Hepatic stellate cell (primary cell): ENCODE measurements around the gene CEACAM3.

Source experiments
- DNase-seq: peaks from one replicate; pipeline ENCODE4 v3.0.0; 2011; ENCODE audit warnings: low spot score

The CEACAM3 gene

DNA sequence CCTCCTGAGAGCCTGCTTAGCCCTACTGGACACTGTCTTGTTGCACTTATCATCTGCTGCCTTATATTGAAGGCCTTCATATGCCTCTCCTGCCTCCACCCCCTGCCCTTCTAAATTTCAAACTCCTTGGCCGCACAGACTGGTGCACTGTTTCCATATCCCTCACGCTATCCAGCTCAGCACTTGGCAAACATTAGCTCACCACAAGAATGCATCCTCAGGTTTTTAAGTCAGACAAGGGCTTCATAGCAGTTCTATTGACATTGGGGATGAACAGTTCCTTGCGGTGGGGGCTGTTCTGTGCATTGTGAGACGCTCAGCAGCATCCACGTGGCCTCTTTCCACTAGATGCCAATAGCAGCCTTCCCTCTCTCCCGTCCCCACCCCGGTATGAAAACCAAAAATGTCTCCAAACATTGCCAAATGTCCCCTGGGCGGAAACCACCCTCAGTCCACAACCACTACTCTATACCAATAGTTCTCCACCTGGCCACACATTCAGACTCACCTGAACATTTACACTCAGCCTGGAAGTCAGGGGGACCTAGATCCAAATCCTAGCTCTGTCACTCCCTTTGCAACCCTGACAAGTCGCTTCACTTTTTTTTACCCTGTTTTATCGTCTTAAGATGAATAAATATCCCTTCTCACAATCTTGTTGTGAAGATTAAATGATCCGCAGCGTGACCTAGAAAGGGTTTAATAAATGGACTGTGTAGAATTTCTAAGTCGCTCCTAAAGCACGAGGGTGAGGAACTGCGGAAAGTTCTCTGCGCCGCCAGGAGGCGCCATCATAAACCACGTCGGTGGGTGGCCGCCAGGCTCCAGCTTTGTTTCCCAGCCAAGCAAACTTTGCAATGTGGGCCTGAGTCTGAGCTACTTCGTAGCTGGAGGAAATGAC lies 3.6 kb upstream of the CEACAM3 start:
- DNase-seq, result peak; percentile 27

DNA sequence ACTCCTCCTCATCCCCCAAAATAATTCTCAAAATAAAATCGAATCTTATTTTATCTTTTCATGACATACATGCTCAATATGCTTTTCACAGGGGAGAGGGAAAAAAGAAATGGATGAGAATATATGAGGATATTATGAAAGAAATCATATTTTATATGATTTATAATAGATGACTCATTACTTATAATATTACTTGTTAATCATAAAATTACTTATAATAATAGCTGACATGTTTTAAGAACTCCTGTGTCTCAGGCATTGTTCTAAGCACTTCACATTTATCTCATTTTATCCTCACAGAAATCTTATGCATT lies 3.0 kb upstream of the CEACAM3 start:
- no peak for DNase-seq

DNA sequence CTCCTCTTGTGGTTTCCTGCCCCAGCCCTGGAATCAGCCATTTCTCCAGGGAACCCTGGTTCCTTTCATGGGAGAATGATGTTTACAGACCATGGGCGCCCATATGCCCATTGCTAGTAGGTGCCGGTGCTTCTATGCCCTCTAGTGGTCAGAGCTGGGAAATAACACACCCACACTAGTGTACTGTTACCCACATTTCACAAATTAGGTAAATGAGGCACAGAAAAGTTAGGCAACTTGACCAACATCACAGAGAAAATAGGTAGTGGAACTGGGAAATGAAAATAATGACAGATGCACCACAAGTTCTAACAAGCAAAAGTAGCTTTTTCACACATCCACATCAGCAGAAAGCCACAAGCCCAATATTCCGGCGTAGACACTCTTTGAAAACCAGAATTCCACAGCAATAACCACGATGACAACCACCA lies 1.3 kb upstream of the CEACAM3 start:
- no peak for DNase-seq

DNA sequence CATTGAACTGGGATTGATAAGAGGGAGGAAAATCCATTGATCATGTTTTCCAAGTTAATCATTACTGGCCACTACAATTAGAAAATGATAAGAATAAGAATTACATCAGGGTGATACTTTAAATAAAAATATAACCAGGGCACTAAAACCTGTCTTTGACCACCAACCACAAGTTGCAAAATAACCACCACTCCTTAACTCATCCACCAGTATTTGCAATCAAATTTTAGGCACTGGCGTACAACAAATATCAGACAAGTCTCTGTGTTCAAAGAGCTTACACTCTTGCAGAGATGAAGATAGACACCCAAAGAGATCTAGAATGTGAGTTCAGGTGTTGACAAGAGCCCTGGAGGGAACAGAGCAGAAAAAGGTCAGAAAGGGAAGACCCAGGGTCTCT lies 514 bp downstream of the CEACAM3 start:
- no peak for DNase-seq

DNA sequence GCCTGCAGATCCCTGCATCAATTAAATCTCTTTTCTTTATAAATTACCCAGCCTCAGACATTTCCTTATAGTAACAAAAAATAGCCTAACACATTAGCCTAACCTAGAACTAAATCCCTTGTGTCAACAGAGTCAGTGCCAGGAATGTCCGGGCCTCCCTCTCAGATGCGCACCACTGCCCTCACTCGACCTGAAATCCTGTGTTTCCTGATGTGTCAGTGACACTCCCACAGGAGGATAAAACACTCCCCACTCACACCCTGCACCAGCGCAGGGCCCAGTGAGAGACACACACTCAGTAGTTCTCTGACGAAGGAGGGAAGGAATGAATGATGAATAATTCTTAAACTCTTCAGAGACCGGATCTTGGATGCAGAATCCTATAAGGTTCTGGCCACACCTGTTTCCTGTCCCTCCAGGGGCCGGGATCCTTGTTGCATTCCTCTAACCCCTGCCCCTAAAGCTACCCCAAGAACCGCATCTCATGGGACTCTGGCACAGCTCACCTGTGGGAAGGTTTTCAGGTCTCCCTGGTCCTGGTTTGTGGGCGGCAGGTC lies 3.1 kb downstream of the CEACAM3 start:
- DNase-seq, result no peak

DNA sequence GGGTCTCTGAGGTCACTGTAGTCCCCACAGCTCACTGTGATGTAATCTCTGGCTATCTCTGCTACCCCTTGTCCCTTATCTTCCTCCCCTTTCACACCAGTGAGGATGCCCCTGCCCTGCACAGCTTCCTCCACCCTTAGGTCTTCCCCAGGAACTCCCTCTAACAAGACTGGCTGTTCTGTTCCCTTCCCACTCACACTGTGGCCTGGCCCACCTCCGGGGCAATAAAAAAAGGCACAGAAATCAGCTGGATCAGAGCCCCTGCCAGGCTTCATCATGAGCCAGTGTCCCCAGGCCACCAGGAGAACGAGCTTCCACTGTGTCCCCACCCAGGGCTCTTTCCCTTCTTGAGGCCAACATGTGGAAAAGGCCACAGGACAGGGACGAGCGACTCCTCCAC lies 4.6 kb downstream of the CEACAM3 start:
- no peak for DNase-seq

DNA sequence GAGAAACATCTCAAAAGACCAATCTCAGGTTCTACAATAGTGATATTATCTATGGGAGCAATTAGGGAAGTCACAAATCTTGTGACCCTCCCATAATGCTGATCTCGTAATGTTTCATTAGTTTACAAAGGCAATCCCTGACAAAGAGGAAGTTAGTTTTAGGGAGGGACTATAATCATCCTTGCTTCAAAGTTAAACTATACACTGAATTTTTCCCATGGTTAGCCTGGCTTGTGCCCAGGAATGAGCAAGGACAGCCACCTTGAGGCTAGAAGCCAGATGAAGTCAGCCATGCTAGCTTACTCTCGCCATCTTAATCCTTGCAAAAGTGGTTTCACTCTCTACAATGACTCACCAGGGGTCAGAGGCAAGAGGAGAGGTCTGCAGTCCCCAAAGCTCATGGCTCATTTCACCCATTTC lies 5.4 kb downstream of the CEACAM3 start:
- DNase-seq, result no peak

DNA sequence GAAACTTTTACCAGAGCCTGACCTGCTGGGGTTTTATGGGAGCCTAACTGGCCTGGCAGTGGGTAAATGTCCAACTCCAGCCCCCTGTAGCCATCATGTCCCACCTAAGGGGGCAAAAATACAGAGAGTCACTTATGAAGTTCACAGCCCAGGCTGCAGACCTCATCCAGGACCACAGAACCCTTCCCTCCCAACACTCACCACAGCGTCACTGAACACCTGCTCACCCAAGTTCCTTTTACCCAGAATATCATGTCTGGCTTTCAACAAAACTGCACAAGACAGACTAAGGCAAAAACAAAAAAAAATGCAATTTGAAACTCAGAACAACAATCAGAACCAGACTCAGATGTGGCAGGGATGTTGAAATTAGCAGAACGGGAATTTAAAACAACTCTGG lies 6.4 kb downstream of the CEACAM3 start:
- DNase-seq, result no peak

DNA sequence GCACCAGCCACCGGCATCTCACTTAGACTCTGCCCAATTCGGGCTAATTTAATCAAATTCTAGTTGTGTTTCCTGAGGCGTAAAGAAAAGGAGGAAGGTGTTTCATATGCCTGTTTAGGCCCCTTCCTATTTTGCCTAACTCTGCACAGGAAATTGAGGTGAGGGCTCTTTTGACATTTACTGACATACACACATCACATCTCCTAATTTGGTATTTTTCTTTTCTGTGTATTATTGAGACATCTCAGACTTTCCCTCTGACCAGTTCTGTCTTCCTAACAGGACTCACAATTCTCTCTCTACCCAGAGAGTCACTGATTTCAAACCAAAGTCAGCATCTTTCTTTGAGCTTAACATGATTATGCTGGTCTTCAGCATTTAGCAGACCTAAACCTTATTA lies 7.9 kb downstream of the CEACAM3 start:
- no peak for DNase-seq

DNA sequence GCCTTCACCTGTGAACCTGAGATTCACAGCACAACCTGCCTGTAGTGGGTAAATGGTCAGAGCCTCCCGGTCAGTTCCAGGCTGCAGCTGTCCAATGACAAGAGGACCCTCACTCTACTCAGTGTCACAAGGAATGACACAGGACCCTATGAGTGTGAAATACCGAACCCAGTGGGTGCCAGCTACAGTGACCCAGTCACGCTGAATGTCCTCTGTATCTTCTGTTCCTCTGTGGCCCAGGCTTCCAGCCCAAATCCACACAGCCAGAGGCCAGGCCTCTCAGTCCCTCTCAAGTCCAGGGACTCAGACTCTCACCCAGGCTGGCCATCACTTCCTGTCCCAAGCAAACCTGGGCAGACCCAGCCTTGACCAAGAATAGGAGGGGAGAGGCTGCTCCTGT lies 10.8 kb downstream of the CEACAM3 start:
- no peak for DNase-seq

DNA sequence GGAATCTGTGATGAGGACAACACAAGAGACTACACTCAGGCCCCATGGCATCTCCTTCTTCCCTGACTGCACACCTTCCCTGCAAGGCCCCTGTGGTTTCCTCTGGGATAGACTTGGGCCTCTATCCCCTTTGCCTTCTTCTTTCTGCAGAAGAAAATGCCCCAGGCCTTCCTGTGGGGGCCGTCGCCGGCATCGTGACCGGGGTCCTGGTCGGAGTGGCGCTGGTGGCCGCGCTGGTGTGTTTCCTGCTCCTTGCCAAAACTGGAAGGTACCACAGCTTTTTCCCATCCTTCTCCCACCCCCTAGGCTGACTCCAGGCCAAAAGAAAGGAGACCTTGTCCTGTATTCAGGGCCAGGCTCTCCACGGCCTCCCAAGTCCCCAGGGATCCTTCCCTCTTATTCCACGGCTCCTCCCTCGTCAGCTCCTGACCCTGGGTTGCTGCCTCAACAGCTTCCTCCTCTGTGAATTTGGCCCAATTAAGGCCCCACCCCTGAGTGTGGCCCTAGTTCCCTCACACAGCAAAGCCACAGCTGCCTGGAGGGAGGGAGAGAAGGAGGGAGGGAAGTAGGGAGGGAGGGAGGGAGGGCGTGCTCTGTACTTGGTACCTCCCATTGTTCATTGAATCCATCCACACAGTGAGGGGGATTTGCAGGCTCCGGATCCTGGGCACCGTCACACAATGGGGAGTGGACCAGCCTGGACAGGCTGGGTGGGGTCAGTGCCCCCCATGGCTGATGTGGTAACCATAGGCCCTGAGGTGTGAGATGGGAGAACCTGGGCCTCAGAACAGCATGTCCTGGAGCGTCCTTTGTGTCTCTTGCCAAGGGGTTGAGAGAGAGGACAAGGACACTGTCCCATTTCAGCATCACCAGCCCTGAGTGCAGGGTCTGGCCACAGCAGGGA lies 12.5 kb downstream of the CEACAM3 start:
- DNase-seq, result no peak

DNA sequence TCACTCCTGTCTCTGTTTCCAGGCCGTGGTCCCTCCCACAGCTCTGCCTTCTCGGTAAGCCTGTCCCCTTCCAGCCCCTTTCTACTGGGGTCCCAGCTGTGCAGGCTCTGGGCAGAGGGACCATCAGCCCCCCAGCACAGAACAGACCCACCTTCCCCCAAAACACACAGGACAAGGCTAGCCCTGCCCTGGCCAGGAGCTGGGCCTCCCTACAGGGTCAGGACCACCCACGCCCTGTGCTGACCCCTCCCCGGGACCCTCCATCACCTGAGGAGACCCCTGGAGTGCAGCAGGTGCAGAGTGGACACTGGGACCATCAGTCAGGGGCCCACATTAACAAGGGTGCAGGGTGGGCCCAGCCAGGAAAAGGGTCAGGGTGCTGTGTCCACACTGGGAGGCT lies 13.9 kb downstream of the CEACAM3 start:
- DNase-seq, result no peak

DNA sequence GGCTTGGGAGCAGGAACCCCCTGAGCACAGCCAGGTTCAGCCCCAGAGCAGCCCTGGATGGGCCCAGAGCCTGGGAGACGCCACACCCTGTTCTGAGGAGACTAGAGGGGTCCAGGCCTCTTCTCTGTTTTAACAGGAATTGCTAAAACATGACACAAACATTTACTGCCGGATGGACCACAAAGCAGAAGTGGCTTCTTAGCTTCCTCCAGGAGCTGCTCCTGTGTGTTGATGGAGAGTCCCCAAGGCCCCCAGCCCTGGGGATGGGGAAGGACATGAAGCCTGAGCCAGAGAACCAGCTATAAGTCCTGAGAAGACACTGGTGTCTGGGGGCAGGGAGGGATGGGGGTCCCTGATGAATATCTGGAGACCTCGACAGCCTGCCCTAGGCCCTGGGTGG lies 14.6 kb downstream of the CEACAM3 start:
- no peak for DNase-seq

DNA sequence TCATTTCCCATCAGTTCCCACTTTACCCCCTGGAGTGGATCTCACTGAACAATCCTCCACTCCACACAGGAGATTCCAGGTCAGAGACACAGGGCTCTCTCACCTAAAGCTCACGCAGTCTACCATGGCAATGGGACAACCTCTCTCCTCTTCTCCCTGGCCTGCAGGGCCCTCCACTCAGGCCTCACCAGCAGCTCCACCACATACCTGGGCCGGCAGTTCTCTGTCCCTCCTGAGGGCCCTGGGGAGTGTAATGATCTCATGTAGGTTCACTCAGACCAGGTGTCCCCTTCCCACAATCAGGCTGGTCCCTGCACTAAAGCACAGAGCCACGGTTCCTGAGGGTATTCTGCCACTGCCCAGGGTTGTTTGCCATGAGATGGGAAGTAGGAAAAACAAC lies 15.6 kb downstream of the CEACAM3 start:
- no peak for DNase-seq

DNA sequence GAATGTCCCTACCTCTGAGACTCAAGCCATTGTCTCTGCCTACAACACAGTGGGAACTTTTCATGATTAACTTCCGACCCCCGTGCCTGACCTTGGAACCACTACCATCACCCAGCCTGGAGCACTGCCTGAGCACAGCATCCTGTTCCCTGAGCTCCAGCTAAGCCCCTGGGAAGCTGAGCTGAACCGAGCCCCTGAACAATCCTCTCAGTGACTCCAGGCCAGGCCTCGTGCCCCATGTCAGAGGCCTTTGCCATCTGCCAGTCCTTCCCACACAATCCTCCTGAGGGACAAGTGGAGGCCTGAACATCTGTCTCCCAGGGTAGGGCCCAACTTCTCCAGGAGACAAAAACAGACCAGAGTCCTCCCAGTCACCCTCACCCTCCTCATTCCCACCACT lies 17.5 kb downstream of the CEACAM3 start:
- no peak for DNase-seq

DNA sequence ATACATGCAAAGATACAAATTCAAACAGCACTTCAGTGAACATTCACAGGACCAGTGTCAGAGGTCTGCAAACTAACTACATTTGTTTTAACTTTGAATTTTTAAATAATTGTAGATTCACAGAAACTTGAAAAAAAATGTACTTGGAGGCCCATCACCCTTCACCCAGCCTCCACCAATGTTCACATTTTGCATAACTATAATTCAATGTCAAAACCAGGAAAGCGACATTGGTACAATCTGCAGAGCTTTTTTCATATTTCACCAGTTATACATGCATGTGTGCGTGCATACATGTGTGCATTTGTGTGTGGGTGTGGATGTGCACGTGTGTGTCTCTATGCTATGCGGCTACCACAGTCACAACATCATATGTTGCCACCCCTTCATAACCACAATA lies 18.9 kb downstream of the CEACAM3 start:
- DNase-seq, result no peak

DNA sequence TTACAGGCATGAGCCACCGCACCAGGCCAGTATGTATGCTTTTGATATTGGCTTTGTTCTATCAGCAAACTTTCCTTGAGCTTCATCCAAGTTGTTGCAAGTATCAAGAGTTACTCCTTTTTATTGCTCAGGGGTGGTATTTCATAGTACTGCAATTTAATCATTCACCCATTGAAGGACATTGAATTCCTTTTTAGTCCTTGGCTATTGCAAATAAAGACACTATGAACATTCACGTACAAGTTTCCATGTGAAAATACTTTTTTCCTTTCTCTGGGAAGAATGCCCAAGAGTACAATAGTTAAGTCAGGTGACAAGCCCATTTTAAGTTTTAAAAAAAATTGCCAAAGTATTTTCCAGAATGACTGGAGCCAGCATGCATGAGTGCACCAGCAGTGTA lies 20.4 kb downstream of the CEACAM3 start:
- no peak for DNase-seq

DNA sequence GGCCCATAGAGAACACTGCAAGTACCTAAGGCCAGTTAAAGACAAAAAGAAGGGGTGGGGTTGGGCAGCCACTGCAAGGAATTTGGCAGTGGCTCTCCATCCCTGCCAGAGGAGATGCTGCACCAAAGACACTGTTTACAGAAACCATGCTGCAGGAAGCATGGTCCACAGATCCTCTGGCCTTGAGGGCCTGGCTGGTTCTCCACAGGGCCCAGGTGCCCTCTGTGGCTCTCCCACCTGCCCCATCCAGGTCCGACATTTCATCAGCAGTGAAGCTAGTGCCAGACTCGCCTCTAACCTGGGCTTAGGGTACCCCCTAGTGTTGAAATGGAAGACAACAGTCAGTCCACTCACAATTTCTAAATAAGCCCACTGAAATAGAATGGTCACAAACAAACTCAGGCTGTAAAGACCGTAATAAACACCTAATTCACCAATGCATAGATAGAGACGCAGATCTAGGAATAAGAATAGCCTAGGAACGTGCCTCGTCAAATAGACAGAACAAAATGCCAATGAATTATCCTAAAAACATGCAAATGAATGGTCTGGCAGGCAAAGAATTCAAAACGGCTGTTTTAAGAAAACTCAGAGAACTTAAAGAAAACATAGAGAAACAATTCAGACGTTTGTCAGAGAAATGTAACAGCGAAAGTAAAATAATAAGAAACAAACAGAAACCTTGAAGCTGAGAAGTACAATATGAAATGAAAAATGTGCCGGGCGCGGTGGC lies 24.8 kb downstream of the CEACAM3 start:
- DNase-seq, result peak; percentile 50

DNA sequence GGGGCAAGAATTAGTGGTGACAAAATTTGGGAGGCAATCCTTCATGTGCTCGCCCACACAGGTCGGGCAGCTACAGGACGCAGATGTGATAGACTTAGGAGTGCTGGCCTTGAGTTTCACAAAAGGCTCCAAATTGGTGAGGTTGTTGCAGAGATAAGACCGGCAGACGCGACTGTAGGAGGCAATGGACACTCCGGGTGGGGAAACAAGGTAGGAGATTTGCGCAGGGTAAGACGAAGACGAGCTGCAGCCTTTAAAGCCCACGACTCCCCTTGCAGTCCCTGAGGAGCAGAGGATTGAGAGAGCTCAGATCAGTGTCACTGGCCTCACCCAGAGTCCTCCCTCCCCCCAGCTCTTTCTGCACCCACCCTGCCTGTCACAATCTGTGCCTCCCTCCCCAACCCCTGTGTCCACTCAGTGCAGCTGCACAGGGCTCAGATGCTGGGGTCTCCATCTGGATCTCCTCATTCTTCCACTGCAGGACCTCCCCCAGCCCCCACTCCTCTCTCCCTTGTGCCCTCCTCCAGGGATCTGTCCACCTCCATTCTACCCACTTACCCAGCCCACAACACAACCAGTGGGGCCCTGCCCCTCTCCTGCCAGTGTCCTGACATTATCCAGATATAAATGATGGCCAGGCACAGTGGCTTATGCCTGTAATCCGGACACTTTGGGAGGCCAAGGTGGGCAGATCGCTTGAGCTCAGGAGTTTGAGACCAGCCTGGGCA lies 41.8 kb downstream of the CEACAM3 start:
- DNase-seq, result no peak

DNA sequence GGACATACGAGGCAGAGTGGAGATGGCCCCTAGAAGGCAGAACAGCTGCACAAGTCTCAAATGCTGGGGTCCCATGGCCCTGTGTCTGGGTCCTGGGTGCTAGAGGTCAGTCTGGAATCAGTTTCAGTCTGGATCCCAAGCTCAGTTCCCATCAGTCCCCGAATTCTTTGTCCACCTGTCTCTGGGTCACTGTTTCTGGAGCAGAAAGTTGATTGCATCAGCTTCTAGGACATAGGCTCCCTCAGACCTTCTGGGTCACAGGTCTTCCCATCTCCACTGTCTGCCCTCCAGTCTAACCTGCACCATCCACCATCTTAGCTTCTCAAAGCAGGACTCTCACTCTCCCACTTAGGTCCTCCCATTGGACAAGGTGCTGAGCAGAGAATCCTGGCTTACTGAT lies 42.8 kb downstream of the CEACAM3 start:
- DNase-seq, result no peak

DNA sequence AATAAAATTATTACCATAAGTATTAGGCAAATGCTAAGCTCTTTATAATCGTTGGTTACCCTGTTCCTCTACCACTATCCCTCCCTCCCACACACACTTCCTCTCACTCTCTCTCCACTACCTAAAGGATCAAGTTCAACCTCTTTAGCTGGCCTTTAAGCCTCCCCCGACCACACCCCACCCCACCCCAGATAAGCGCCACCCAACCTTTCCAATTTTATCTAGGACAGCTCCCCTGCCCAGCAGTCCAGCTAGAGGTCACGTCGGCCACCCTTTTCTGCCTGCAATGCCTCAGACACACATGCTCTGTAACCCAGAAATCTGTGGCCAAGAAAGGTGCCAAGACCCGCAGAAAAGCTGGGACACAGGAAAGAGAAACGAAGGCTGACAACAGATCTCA lies 47.0 kb downstream of the CEACAM3 start:
- DNase-seq, result no peak

DNA sequence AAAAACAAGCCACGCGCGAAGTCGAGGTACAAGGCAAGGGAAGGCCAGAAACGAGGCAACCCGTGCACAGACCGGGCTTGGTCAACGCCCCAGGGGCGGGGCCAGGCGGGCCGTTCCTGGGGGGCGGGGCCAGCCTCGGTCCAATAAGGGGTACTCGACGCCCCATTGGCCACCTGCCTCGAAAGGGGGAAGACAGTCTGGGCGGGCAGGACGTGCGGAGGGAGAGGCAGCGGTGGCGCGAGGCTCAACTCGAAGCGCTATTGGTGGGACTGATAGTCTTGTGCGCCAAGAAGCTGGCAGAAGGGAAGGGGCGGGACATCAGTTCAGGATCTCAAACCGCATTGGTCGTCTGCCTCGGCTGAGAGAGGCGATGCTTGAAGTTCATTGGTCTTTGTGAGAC lies 48.2 kb downstream of the CEACAM3 start, which contains the start of gene LYPD4:
Gene LYPD4 (minus strand): TSS at position 83 of the 400 bp plus-strand sequence. CDS start 5,398 bp downstream, outside the sequence.
- DNase-seq, result no peak
